GM19239 (cell line): ENCODE results near the gene MRFAP1.
"Not testable (repeated sequence)": the region's sequence is repeated elsewhere in the genome, so short reads cannot be mapped to it uniquely, and the experiment has no call there.

ENCODE experiments used
- DNase-seq: peaks from one replicate; pipeline ENCODE4 v3.0.0; 2011; ENCODE audit warnings: low spot score; ENCODE audit not compliant: insufficient read length
- FAIRE-seq: peaks from 2 replicates; lab custom pipeline; 2011; peaks lifted over from hg19 to GRCh38; lab: Jason Lieb, UNC

The MRFAP1 gene

GRCh38 chr4:6628484-6628883 lies 12.0 kb upstream of the MRFAP1 start:
- not testable (repeated sequence) for DNase-seq, FAIRE-seq

DNA sequence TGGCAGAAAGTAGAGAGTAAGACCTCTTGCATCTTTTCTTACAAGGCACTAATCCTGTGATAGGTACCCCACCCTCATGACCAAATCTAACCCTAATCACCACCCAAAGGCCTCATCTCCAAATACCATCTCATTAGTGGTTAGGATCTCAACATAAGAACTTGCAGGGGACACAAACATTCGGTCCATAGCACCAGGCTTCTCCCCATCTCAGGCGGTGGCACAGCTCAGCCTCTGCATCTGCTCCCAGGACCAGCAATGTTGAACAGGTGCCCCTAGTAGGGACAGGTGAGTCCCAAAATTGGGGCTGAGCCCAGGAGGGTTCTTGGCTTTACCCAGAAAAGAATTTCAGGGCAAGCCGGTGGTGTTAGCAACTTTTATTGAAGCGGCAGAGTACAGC lies 8.4 kb upstream of the MRFAP1 start:
- DNase-seq (no peak), FAIRE-seq (no peak)

- DNase-seq (no peak), FAIRE-seq (no peak)
Observed at GRCh38 chr4:6633091-6633906, 7.2 kb upstream of the MRFAP1 start.

DNA sequence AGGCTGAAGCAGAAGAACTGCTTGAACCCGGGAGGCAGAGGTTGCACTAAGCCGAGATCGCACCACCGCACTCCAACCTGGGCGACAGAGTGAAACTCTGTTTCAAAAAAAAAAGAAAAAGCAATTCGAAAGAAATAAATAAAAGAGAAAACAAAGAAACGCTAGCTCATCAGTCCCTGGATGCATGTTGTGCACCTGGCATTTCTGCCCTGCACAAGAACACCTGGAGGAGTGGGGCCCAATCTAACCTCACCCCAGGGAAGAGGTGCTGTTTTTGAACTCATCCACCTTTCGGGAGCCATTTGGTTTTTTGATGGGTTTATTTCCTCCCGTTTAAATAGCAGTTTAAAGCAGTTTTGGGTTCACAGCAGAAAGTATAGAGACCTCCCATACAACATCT lies 5.7 kb upstream of the MRFAP1 start:
- DNase-seq, result no peak
- FAIRE-seq, result no peak

DNA sequence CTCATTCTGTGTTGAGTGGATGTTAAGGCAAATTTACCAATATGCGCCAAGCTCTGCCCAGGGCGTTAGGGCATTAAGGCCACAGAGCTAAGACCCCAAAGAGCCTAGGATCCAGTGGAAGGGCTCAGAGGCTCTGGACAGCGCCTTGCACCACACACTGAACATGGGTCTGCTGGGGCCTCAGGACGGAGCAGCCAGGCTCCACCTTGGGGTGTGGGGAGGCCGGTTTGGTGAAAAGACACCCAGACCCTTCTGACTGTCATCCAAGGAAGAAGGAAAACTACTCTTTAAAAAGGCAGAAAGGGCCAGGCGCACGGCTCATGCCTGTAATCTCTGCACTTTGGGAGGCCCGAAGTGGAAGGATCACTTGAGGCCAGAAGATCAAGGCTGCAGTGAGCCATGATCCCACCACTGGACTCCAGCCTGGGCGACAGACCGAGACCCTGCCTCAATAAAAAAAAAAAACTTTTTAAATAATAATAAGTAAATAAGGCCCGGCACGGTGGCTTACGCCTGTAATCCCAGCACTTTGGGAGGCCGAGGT lies 1.3 kb upstream of the MRFAP1 start:
- DNase-seq (no peak), FAIRE-seq (no peak)

GRCh38 chr4:6641164-6641970 lies 882 bp downstream of the MRFAP1 start:
- DNase-seq, result no peak
- peak; percentile 79 for FAIRE-seq

- FAIRE-seq (no peak), DNase-seq (no peak)
Observed at GRCh38 chr4:6641971-6642320, 1.5 kb downstream of the MRFAP1 start.

GRCh38 chr4:6643141-6643847 lies 2.8 kb downstream of the MRFAP1 start:
- FAIRE-seq (no peak), DNase-seq (no peak)

- FAIRE-seq, result no peak
- DNase-seq, result no peak
Observed at GRCh38 chr4:6644792-6645530, 4.5 kb downstream of the MRFAP1 start.

DNA sequence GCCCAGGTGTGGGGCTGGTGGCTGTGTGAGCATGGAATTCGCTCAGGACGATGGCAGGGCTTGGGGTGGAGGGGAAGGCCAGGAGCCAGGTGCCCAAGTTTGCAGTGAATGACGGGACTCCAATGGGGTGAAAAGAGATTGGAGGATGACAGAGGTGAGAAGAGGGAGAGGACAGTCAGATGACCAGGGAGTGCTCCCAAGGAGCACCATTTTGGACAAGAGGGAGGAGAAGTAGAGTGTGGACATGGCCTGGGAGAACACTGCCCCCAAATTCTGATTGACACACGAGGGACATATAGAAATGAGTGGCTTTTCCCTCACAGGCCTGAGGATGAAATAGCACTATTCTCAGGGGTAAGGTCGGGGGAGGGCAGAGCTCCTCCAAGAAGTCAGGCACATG lies 6.7 kb downstream of the MRFAP1 start:
- FAIRE-seq (no peak), DNase-seq (no peak)

- no peak for FAIRE-seq
- no peak for DNase-seq
Observed at GRCh38 chr4:6647582-6648230, 7.2 kb downstream of the MRFAP1 start.

DNA sequence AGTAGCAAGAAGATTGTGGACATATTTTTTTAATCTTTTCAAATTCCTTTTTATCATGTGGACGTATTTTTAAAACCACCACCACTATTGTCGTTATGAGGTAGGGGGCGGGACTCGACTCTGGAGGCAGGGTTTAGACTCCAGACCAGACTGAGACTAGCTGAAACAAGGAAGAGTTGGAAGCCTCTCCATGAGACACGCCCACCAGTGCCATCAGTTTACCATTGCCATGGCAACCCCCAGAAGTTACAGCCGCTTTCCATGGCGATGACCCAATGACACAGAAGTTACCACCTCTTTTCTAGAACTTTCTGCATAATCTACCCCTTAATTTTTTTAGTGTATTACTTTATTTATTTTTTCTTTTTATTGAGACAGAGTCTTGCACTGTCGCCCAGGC lies 8.7 kb downstream of the MRFAP1 start:
- FAIRE-seq (no peak), DNase-seq (no peak)

GRCh38 chr4:6654211-6654610 lies 13.7 kb downstream of the MRFAP1 start:
- DNase-seq, FAIRE-seq: not testable (repeated sequence)

GRCh38 chr4:6655291-6655690 lies 14.8 kb downstream of the MRFAP1 start:
- not testable (repeated sequence) for FAIRE-seq, DNase-seq

DNA sequence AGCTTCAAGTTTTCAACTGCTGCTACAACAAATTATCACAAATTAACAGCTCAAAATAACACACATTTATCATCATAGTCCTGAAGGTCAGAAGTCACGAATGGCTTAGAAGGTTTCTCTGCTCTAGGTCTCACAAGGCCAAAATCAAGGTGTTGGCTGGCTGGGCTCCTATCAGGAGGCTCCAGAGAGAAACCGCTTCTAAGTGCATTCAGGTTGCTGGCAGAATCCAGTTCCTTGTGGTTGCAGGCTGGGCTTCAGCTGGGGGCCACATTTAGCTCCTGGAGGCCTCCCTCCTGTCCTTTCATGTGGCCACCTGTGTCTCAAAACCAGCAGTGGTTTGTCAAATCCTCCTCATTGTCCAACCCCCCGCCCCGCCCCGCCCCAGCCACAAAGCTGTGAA lies 15.4 kb downstream of the MRFAP1 start:
- DNase-seq (no peak), FAIRE-seq (no peak)

DNA sequence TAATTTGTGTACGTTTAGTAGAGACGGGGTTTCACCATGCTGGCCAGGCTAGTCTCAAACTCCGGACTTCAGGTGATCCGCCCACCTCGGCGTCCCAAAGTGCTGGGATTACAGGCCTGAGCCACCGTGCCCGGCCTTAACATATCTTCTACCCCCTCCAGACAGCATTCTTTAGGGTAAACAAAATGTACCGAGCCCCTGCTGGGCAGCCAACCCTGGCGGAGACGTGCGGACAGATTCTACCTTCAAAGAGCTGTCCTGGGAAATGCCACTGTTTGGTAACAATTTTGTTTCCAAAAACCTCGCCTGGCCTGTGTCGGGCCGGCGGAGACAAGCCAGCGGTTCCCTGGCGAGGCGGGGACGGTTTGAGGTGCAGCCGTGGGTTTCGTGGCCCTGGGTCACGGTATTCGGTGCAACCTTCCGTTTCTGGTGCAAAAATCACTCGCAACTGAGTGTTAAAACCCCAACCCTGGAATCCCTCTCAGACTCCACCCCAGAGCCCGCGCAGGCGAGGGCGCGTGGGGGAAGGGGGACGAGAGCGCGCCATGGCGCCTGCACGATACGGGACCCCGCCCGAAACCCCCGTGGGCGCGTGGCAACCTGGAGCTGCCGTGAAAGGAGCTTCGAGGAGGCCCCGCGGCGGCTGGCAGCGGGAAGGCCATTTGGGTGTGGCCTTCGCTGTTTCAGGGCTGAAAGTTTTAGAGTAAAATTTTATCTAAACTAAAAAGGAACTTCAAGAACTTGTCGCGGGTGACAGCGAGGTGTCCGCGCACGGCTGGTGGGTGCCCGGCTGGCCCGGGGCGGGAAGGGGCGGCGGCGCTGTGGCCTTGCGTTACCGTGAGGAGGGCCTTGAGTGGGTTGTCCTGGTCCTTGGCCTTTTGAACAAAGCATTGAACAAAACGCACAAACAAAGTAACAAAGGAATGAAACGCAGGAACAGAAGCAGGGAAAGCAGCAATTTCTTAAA lies 17.0 kb downstream of the MRFAP1 start:
- no peak for DNase-seq
- no peak for FAIRE-seq

- DNase-seq (no peak), FAIRE-seq (no peak)
Observed at GRCh38 chr4:6658209-6658595, 17.7 kb downstream of the MRFAP1 start.

DNA sequence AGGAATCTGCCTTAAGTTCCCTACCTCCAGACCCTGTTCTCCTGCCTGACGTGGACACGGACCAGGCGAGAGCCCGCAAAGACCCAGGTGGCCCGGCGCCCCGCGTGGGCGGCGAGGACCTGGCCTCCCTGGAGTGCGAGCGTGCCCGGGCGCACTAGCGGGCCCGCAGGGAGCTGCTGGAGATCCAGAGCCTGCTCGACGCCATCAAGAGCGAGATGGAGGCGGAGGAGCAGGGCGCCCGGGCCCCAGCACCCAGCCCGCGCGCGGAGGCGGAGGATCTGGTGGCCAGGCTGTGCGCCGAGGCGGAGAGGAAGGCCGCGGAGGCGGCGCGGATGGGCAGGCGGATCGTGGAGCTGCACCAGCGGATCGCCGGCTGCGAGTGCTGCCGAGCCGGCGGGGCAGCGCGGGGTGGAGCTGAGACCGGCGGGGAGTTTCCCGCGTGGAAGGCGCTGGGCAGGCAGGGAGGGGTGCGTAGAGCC lies 18.2 kb downstream of the MRFAP1 start:
- no peak for DNase-seq
- no peak for FAIRE-seq
